Hepatocyte (in vitro differentiated cells): ENCODE results near the gene CCNH. TPM values are rescaled to one million over a fixed set of nuclear protein-coding genes. Genes with fewer than 3 reads are reported as not detected.

Experiments
- DNase-seq: peaks from one replicate; pipeline ENCODE4 v3.0.0-alpha.2; 2016; ENCODE audit warnings: low spot score
- H2AFZ ChIP-seq: fragments of 200-600 bp; sonication (generic); 2 replicates; pipeline ENCODE4 v1.6.0; 2016; ENCODE audit warnings: antibody characterized with exemption, mild to moderate bottlenecking
- H3K27ac ChIP-seq: fragments of 200-600 bp; sonication (generic); 2 replicates; pipeline ENCODE4 v1.5.1; 2016; ENCODE audit warnings: mild to moderate bottlenecking
- H3K27me3 ChIP-seq: fragments of 200-600 bp; sonication (generic); 2 replicates; pipeline ENCODE4 v1.6.1; 2016
- H3K36me3 ChIP-seq: fragments of 200-600 bp; sonication (generic); replicated peaks from 2 replicates; pipeline ENCODE4 v1.5.1; 2016; ENCODE audit warnings: low read depth; ENCODE audit not compliant: insufficient read depth
- H3K4me1 ChIP-seq: fragments of 200-600 bp; sonication (generic); 2 replicates; pipeline ENCODE4 v1.5.1; 2016; ENCODE audit warnings: mild to moderate bottlenecking, moderate library complexity; ENCODE audit not compliant: insufficient read depth
- H3K4me2 ChIP-seq: fragments of 200-600 bp; sonication (generic); 2 replicates; pipeline ENCODE4 v1.6.0; 2016
- H3K4me3 ChIP-seq: fragments of 200-600 bp; sonication (generic); 2 replicates; pipeline ENCODE4 v1.5.1; 2016; ENCODE audit warnings: mild to moderate bottlenecking
- H3K79me2 ChIP-seq: fragments of 200-600 bp; sonication (generic); 2 replicates; pipeline ENCODE4 v1.6.0; 2017; ENCODE audit warnings: mild to moderate bottlenecking
- H3K9me2 ChIP-seq: fragments of 200-600 bp; sonication (generic); replicated peaks from 2 replicates; pipeline ENCODE4 v1.6.0; 2017; ENCODE audit warnings: mild to moderate bottlenecking; ENCODE audit not compliant: insufficient read depth
- H3K9me3 ChIP-seq: fragments of 200-600 bp; sonication (generic); 2 replicates; pipeline ENCODE4 v1.5.1; 2016; ENCODE audit warnings: low read depth, mild to moderate bottlenecking
- H4K20me1 ChIP-seq: fragments of 200-600 bp; sonication (generic); 2 replicates; pipeline ENCODE4 v1.6.0; 2016; ENCODE audit warnings: mild to moderate bottlenecking; ENCODE audit not compliant: insufficient read depth, poor library complexity, severe bottlenecking
- CTCF ChIP-seq: fragments of 200-600 bp; sonication (generic); IDR thresholded peaks from 2 replicates; pipeline ENCODE4 v1.5.1; 2016; ENCODE audit warnings: antibody characterized with exemption, mild to moderate bottlenecking; ENCODE audit not compliant: poor library complexity
- EZH2 ChIP-seq: fragments of 200-600 bp; sonication (generic); IDR thresholded peaks from 2 replicates; pipeline ENCODE4 v1.6.1; 2016; ENCODE audit warnings: antibody characterized with exemption, mild to moderate bottlenecking, borderline replicate concordance
- EZH2phosphoT487 ChIP-seq: fragments of 200-600 bp; sonication (generic); IDR thresholded peaks from one replicate; pipeline ENCODE4 v1.6.1; 2018; ENCODE audit warnings: antibody characterized with exemption, mild to moderate bottlenecking, low read depth, moderate library complexity; ENCODE audit not compliant: unreplicated experiment, severe bottlenecking
- WGBS: methylation state at CpG from one replicate; pipeline ENCODE4 v1.1.6; 2016; ENCODE audit warnings: low lambda C conversion rate; ENCODE audit errors: missing lambda C conversion rate; 5-methylcytosine and 5-hydroxymethylcytosine counted together
- polyA plus RNA-seq: library from polyadenylated mRNA; unstranded; fragments of >200 nt; fragmentation: Nextera tagmentation; extraction: Ambion mirVana; gene quantifications from 2 replicates; pipeline ENCODE4 v1.2.1, GENCODE V29; 2016
- total RNA-seq: library from RNA; depleted of rRNA; stranded (reverse); fragments of >200 nt; gene quantifications from 2 replicates; pipeline ENCODE4 v1.2.3, GENCODE V29; 2014

Gene CCNH
- total and polyA plus RNA-seq, 2 experiments from 2014 or later = 42.3 to 66.5 TPM

- TF ChIP-seq EZH2 (no peak), CTCF (no peak), EZH2phosphoT487 (no peak)
- Histone ChIP-seq H2AFZ (no peak overlapping the region), H3K27me3 (no peaks in the 10 kb centered on the region), H3K9me3 (no peaks in the 10 kb centered on the region), H3K36me3 (peaks cover 12% of the 10 kb centered on the region), H3K4me3 (no peak overlapping the region), H3K9me2 (no peaks in the 10 kb centered on the region), H3K27ac (no peak overlapping the region), H3K79me2 (no peaks in the 10 kb centered on the region), H4K20me1 (no peaks in the 10 kb centered on the region), H3K4me2 (no peak overlapping the region), H3K4me1 (peaks cover 7% of the 10 kb centered on the region)
- WGBS = 85% methylated on average over 5 of the region's 5 CpGs
- DNase-seq = no peak
Measured at GRCh38 chr5:87390576-87391199, 22.0 kb downstream of the CCNH start.

- TF ChIP-seq CTCF = no peak
- TF ChIP-seq EZH2phosphoT487 = no peak
- no peak for TF ChIP-seq EZH2
- no peak overlapping the region for H3K27ac ChIP-seq
- no peaks in the 10 kb centered on the region for H4K20me1 ChIP-seq
- H3K9me2 ChIP-seq = no peaks in the 10 kb centered on the region
- no peaks in the 10 kb centered on the region for H3K9me3 ChIP-seq
- peaks cover 7% of the 10 kb centered on the region for H3K4me1 ChIP-seq
- no peaks in the 10 kb centered on the region for H3K79me2 ChIP-seq
- no peak overlapping the region for H2AFZ ChIP-seq
- no peak overlapping the region for H3K4me2 ChIP-seq
- peaks cover 12% of the 10 kb centered on the region for H3K36me3 ChIP-seq
- H3K27me3 ChIP-seq = no peaks in the 10 kb centered on the region
- WGBS = 93% methylated on average over 3 of the region's 3 CpGs
- DNase-seq = no peak
- no peak overlapping the region for H3K4me3 ChIP-seq
Measured at GRCh38 chr5:87390075-87390474, 22.7 kb downstream of the CCNH start.

- H3K36me3 ChIP-seq = peaks cover 12% of the 10 kb centered on the region
- no peak overlapping the region for H2AFZ ChIP-seq
- H3K4me1 ChIP-seq = peaks cover 7% of the 10 kb centered on the region
- H4K20me1 ChIP-seq = no peaks in the 10 kb centered on the region
- no peak for DNase-seq
- no peak overlapping the region for H3K4me3 ChIP-seq
- H3K9me3 ChIP-seq = no peaks in the 10 kb centered on the region
- H3K9me2 ChIP-seq = no peaks in the 10 kb centered on the region
- no peak overlapping the region for H3K27ac ChIP-seq
- no peaks in the 10 kb centered on the region for H3K79me2 ChIP-seq
- 92% methylated on average over 14 of the region's 14 CpGs for WGBS
- H3K27me3 ChIP-seq = no peaks in the 10 kb centered on the region
- TF ChIP-seq CTCF (no peak), EZH2 (no peak), EZH2phosphoT487 (no peak)
- H3K4me2 ChIP-seq = no peak overlapping the region
Measured at GRCh38 chr5:87389296-87390034, 23.3 kb downstream of the CCNH start.
